GM18909 (cell line): ENCODE results near the gene RNLS.
"Not testable (repeated sequence)": the region's sequence is repeated elsewhere in the genome, so short reads cannot be mapped to it uniquely, and the experiment has no call there.

Experiments
- ATAC-seq: cut with Tn5 transposase; IDR thresholded peaks from one replicate; pipeline ENCODE4 v1.9.1; 2021; ENCODE audit warnings: mild to moderate bottlenecking; ENCODE audit not compliant: unreplicated experiment, poor library complexity

The RNLS gene

DNA sequence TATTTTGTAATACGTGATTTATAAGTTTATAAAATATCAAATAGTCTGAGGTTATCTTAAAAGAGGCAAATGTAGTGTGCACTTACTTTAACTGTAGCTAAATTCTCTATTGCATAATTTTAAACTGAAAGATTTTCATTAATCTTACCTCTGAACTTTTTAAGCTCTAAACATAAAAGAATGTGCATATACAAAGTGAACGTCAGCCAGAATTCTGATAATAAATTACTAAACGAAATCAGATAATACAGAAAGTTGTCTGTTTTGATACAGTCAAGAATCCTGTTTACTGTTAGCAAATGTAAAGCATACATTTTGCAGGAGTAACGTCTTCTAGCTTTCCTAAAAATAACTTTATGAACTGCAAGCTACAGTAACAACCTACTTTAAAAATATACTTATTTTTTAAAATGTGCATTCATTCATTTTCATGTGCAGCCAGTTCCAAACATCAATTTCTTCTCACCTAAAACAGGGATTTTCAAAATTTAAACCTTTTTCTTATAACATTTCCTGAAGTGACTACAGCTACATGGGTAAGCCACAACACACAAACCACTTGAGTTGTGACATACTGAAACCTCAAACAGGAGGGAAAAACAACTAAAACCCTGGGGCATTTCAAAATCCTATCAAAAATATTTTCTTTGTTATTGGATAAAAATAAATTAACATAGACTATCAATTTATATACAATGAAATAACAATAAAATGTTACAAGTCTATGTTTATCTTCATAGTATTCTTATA lies 92.7 kb downstream of the RNLS start:
- ATAC-seq = no peak

- ATAC-seq = no peak
Observed at GRCh38 chr10:88489107-88489506, 94.0 kb downstream of the RNLS start.

DNA sequence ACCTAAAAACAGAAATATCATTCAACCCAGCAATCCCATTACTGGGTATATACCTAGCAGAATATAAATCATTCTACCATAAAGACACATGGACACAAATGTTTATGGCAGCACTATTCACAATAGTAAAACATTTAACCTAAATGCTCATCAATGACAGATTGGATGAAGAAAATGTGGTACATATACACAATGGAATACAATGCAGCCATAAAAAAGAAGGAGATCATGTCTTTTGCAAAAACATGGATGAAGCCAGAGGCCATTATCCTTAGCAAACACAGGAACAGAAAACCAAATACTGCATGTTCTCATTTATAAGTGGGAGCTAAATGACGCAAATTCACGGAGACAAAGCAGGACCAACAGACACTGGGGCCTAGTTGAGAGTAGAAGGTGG lies 96.3 kb downstream of the RNLS start:
- not testable (repeated sequence) for ATAC-seq

- no peak for ATAC-seq
Observed at GRCh38 chr10:88482220-88482619, 100.9 kb downstream of the RNLS start.

- ATAC-seq = no peak
Observed at GRCh38 chr10:88478256-88478655, 104.9 kb downstream of the RNLS start.

- no peak for ATAC-seq
Observed at GRCh38 chr10:88477343-88478085, 105.6 kb downstream of the RNLS start.

GRCh38 chr10:88474884-88475844 lies 108.0 kb downstream of the RNLS start:
- no peak for ATAC-seq

DNA sequence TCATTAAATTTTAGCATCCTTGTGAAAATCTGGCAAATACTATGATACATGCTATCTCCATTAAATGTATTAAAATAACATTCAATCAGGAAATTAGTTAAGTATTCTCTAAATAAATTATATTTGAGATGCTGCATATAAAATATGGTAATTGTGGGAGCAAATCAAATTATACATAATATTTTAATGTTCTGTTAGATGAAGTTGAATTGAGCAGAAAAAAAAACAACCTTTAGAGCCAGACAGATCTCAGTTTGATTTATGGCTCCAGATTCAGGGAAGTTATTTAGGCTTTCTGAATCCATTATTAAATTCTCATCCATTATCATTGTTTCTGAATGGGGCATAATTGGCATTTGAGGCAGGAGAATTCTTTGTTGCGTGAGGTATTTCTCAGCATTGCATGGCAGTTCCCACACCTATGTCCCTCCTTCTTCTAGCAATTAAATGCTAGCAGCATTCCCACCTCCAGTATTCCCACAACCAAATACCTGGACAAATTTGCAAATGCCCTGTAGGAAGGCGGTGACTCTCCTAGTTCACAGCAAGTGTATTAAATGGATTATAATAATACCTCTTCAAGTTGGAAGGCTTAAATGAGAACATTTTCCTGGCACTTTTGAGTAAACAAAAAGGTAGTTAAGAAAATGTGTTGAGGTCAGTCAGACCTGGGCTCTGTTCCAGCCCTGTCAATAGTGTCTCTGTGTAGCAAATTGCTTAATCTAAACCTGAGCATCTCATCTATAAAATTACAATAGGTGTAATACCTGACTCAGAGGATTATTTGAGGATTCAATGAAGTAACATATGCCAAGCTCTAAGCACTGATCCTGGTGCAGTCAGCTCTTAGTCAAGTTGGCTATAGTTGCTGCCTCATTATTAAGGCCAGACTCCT lies 108.9 kb downstream of the RNLS start:
- ATAC-seq = no peak

DNA sequence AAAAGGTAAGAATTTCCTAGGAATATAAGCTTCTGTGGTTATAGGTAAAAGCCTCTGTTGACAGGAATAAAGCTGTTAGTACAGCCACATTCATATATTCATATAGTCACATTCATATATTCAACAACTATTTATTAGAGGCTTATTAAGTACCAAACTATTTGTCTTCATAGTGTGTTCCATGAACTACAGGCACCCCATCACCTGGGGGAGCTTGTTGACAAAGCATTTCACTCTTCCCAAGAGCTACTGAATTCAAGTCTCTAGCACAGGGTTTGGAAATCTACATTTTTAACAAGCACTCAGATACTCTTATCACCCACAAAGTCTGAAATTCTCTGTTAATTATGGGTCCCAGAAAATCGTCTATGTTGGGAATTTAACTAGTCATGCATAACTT lies 110.6 kb downstream of the RNLS start:
- no peak for ATAC-seq

DNA sequence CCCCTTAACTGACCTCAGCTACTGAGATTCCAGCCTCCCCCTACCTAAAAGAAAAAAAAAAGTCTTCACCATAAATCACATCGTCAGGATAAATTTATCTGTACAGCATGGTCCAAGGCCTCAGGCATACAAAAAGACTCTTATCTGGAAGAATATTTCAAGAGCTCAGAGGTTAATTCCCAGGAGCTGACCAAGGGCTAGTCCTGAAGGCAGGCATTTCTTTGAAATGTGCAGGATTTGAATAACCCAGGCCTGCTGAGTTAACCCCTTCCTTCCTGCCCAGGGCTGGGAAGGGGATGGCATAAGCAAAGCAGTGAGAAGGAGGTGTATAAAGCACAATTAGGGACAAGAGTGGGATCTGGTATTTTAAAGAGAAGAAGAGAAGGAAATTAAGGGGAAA lies 111.2 kb downstream of the RNLS start:
- ATAC-seq = no peak

DNA sequence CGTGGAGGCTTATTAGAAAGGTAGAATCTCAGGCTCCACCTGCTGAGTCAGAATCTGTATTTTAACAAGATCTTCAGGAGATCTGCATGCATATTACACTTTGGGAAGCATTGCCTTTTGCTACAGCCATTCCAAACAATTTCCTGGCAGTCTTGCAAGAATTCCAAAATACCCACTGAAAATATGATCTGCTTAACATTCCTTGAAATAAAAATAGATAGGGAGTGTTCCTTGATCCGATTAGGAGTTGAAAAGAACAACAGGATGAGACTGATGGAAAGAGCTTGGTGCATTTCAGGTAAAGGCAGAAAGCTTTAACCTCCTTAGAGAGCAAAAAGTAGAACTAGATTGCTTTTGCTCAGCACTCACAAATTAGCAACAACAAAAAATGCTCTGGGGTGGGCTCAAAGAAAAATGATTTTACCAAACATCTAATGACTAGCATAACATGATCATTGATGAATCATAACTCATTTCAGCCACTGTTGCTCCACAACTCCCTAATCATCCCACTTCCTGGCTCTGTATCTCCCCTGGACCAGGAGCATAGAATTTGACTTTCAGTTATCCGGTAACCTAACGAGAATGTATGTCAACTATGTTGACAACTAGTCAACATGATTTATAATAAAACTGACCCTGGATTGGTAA lies 115.2 kb downstream of the RNLS start:
- ATAC-seq = no peak

- no peak for ATAC-seq
Observed at GRCh38 chr10:88466786-88467185, 116.3 kb downstream of the RNLS start.

DNA sequence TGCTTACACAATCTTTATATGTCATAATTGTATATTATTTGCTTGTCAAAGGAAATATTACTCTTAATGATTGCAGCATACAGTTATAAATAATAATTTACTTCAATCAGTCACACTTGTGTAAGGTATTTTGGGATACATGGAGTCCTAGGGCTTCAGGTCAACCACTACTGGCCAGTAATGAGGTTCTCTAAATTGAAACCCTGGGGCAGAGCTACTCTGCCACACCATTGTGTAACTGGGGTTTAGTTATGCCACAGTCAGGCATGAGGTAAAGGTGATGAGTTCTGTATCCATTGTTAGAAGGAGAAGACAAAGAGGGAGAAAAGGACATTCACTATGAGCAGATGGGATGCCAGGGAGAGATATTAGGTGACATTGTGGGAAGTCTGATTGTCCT lies 117.4 kb downstream of the RNLS start:
- ATAC-seq = no peak

DNA sequence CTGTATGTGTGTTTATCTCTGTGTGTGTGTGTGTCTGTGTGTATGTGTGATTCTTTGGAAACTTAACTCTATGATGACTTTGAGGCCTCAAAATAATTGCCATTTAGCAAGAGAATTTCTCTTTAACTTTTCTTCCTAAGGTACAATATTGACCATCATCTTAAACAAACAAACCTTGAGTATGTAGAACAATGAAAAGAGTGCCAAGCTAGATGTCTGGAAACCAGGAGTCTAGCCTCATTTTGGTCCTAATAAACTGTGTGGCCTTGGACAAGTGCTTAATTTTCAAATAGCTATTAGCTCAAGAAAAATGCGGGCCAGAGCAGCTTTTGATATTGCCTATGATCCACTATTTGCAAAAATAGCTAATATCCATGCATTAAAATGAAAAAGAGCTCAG lies 119.3 kb downstream of the RNLS start:
- no peak for ATAC-seq

DNA sequence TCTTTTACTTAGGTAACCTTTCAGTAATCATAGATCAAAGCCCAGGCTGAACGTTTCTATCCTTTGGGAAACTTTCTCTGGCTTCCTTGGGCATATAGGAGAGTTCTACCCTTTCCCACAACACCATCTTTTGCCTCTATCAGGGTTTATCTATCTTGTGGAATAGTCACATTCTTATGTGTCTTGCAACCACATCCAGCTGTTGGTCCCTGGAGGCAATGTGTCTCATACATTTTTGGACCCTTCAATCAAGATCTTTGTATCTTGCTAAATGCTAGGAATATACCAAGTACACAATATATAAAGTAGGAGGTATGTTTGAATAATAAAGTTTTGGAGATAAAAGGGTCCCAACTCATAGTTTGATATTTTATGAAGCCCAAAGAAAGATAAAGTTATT lies 121.7 kb downstream of the RNLS start:
- no peak for ATAC-seq

DNA sequence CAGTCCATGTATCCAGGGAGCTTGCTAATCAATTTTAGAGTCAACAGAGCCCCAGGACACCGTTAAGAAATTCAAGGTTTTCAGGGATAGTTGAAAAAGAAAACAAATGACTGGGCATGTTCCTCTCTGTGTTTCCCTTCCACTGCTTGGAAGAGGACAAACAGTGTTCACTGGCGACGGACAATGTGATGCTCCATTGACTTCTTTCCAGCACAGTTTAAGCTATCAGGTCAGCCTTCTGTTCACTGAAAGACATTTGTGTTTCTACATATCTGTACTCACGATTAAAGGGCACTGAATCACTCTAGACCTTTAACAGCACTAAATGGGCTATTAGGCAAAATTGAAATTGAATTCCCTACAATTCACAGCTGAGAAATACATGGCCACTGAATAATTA lies 123.6 kb downstream of the RNLS start:
- ATAC-seq = no peak

GRCh38 chr10:88458209-88458608 lies 124.9 kb downstream of the RNLS start:
- no peak for ATAC-seq

DNA sequence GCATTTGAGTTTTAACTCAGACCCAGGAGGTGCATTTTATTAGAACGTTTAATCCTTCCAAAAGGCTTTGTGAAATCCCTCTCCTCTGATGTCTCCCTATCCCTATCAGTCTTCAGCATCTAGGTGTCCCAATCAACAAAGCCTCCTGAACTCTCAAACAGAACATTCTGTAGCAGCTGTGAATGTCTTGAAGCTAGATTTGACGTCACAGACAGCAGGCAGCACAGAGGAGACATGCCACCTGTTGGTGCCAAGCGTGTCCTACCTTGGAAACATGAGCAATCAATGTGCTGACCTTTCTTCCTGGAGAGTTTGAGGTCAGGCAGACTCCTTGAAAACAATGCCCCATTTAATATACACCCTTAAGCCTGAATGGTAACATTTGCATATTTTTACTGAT lies 125.5 kb downstream of the RNLS start:
- ATAC-seq = no peak

- no peak for ATAC-seq
Observed at GRCh38 chr10:88456730-88457129, 126.4 kb downstream of the RNLS start.
